ENCODE data around the gene LRRTM4. TPM values are rescaled to one million over a fixed set of nuclear protein-coding genes. Genes with fewer than 3 reads are reported as not detected.

The LRRTM4 gene
- polyA plus RNA-seq, 1 donor (not counting 4 experiments of a cell fraction or from before 2014, with no cell fraction given), result not detected

GRCh38 chr2:77325395-77325794 lies 196.8 kb downstream of the LRRTM4 start:
- no peaks in the 10 kb centered on the region for H4K20me1 ChIP-seq (ENCODE audit: control insufficient read depth, extremely low read depth, insufficient read depth, low read length)
- no peak overlapping the region for H3K4me3 ChIP-seq (ENCODE audit: control insufficient read depth in 2 of 3, extremely low read depth in 1 of 3, insufficient read depth in 2 of 3, low read depth in 1 of 3, low read length in 3 of 3)
- H3K27me3 ChIP-seq (ENCODE audit: control insufficient read depth, extremely low read depth, insufficient read depth, low read length), result no peaks in the 10 kb centered on the region
- no peaks in the 10 kb centered on the region for H3K79me2 ChIP-seq (ENCODE audit: control insufficient read depth, insufficient read depth, low read length)
- no peaks in the 10 kb centered on the region for H3K9me1 ChIP-seq (ENCODE audit: control insufficient read depth, extremely low read depth, insufficient read depth, low read length)
- no peaks in the 10 kb centered on the region for H3K9me3 ChIP-seq (ENCODE audit: control insufficient read depth, low read depth, low read length)
- no peak overlapping the region for H3K27ac ChIP-seq (ENCODE audit: control insufficient read depth, insufficient read depth, low read length)
- H3K4me1 ChIP-seq (ENCODE audit: control insufficient read depth, extremely low read depth, insufficient read depth, low read length), result no peaks in the 10 kb centered on the region
- DNase-seq (ENCODE audit: low read depth, low spot score) (no peak), FAIRE-seq (no peak)
- H2AFZ ChIP-seq (ENCODE audit: control insufficient read depth, low read length), result no peak overlapping the region
- no peak for TF ChIP-seq CTCF (optimal IDR thresholded peaks at IDR 0.05 in 1 of 3, IDR thresholded peaks at IDR 0.05 in 1 of 3, conservative IDR thresholded peaks at IDR 0.05 in 1 of 3; ENCODE audit: extremely low read depth in 1 of 3, insufficient read depth in 2 of 3, low read length in 3 of 3)
- TF ChIP-seq EZH2 (IDR thresholded peaks at IDR 0.05; ENCODE audit: low read length), result no peak
- H3K4me2 ChIP-seq (ENCODE audit: control insufficient read depth, extremely low read depth, insufficient read depth, low read depth, low read length), result no peak overlapping the region
- H3K36me3 ChIP-seq (ENCODE audit: control insufficient read depth in 2 of 2, extremely low read depth in 1 of 2, insufficient read depth in 2 of 2, low read length in 2 of 2), result no peaks in the 10 kb centered on the region
- dilution Hi-C loops (cut with MboI; ENCODE audit: extremely low pct_ligation_motif_present, low sequenced_read_pairs), result no loop called here
- no peak overlapping the region for H3K9ac ChIP-seq (ENCODE audit: control insufficient read depth, extremely low read depth, insufficient read depth, low read length)

- FAIRE-seq (no peak), DNase-seq (ENCODE audit: low read depth, low spot score) (no peak)
- Histone ChIP-seq H4K20me1 (ENCODE audit: control insufficient read depth, extremely low read depth, insufficient read depth, low read length) (no peaks in the 10 kb centered on the region), H3K27ac (ENCODE audit: control insufficient read depth, insufficient read depth, low read length) (no peak overlapping the region), H3K36me3 (ENCODE audit: control insufficient read depth in 2 of 2, extremely low read depth in 1 of 2, insufficient read depth in 2 of 2, low read length in 2 of 2) (no peaks in the 10 kb centered on the region), H3K27me3 (ENCODE audit: control insufficient read depth, extremely low read depth, insufficient read depth, low read length) (no peaks in the 10 kb centered on the region), H3K79me2 (ENCODE audit: control insufficient read depth, insufficient read depth, low read length) (no peaks in the 10 kb centered on the region), H2AFZ (ENCODE audit: control insufficient read depth, low read length) (no peak overlapping the region), H3K9me3 (ENCODE audit: control insufficient read depth, low read depth, low read length) (no peaks in the 10 kb centered on the region), H3K4me1 (ENCODE audit: control insufficient read depth, extremely low read depth, insufficient read depth, low read length) (no peaks in the 10 kb centered on the region), H3K9me1 (ENCODE audit: control insufficient read depth, extremely low read depth, insufficient read depth, low read length) (no peaks in the 10 kb centered on the region), H3K9ac (ENCODE audit: control insufficient read depth, extremely low read depth, insufficient read depth, low read length) (no peak overlapping the region), H3K4me2 (ENCODE audit: control insufficient read depth, extremely low read depth, insufficient read depth, low read depth, low read length) (no peak overlapping the region), H3K4me3 (ENCODE audit: control insufficient read depth in 2 of 3, extremely low read depth in 1 of 3, insufficient read depth in 2 of 3, low read depth in 1 of 3, low read length in 3 of 3) (no peak overlapping the region)
- TF ChIP-seq EZH2 (IDR thresholded peaks at IDR 0.05; ENCODE audit: low read length) (no peak), CTCF (optimal IDR thresholded peaks at IDR 0.05 in 1 of 3, IDR thresholded peaks at IDR 0.05 in 1 of 3, conservative IDR thresholded peaks at IDR 0.05 in 1 of 3; ENCODE audit: extremely low read depth in 1 of 3, insufficient read depth in 2 of 3, low read length in 3 of 3) (no peak)
- dilution Hi-C loops (cut with MboI; ENCODE audit: extremely low pct_ligation_motif_present, low sequenced_read_pairs), result no loop called here
These were observed 199.7 kb downstream of the LRRTM4 start for GRCh38 chr2:77322431-77322830.
